Right kidney (tissue), 1 donor: ENCODE results near the gene LY6G5B.

Experiments
- DNase-seq: peaks from one replicate; pipeline ENCODE4 v3.0.0-alpha.2; 2016

Gene LY6G5B

DNA sequence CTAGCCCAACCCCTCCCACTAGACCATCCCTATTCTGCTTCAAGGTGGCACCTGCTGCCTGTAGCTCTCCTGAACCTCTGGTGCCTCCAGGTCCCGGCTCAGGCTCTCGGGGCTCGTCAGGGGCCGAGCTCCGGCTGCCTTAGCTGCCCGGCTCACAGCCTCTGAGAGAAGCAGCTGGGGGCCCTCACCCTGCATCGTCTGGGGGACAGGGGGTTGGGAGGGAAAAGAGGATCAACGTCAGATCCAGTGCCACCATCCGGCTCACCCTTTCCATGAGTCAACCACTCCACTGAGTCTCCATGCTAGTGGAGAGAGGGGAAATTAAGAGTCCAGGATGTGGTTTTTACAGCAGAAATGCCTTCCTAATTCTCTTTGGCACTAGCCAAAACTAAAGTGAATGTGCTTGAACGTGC is 30.3 kb upstream of the LY6G5B start:
- no peak for DNase-seq

- no peak for DNase-seq
Measured at GRCh38 chr6:31640612-31641011, 29.2 kb upstream of the LY6G5B start.

GRCh38 chr6:31641370-31641769 is 28.4 kb upstream of the LY6G5B start:
- no peak for DNase-seq

GRCh38 chr6:31642798-31643570 is 26.8 kb upstream of the LY6G5B start:
- DNase-seq = no peak

DNA sequence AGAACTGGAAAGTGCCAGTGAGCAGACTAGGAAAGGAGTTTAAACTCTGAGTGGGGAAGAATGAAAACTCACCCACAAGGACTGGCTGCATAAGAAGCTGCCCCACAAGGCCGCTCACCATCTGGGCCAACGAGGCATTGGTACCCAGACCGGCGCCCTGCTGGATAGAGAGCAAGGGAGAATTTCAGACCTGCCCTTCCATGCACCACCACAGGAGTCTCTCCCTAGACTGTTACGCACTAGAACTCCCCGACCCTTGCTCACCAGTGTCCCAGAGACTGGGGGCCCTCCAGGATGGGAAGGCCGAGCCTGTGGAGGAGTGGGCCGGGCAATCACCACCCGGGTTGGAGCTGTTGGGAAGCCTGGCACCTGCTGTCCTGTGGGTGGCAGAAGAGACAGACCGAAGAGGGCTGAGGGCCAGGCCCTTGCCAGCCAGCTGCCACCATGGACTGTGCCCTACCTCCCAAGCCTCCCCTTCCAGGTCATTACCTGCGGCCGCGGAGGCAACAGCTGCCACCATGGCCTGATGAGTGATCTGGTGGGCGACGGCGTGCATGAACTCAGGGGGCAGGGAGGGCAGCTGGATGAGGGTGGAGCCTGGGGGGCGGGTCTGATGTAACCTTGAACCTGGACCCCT is 25.8 kb upstream of the LY6G5B start:
- no peak for DNase-seq

DNA sequence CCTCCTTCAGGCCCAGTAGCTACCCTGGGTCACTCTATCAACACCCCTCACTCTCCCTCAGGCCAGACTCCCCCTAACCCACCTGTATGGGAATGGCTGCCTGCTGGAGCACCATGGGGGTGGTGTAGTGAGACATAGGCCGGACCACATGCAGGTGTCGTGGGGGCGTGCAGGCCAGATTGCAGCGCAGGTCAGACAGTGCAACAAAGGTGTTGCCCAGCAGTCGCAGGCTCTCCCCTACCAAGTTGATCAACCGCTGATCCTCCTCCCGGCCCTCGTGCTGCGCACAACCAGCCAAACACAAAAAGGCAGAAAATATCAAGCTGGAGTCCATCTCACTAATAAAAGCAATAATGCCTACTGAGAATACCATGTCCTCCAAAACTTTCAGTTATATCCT is 24.5 kb upstream of the LY6G5B start:
- no peak for DNase-seq

- no peak for DNase-seq
Measured at GRCh38 chr6:31651602-31652191, 18.1 kb upstream of the LY6G5B start.

GRCh38 chr6:31652925-31653724 is 16.7 kb upstream of the LY6G5B start:
- DNase-seq = no peak

DNA sequence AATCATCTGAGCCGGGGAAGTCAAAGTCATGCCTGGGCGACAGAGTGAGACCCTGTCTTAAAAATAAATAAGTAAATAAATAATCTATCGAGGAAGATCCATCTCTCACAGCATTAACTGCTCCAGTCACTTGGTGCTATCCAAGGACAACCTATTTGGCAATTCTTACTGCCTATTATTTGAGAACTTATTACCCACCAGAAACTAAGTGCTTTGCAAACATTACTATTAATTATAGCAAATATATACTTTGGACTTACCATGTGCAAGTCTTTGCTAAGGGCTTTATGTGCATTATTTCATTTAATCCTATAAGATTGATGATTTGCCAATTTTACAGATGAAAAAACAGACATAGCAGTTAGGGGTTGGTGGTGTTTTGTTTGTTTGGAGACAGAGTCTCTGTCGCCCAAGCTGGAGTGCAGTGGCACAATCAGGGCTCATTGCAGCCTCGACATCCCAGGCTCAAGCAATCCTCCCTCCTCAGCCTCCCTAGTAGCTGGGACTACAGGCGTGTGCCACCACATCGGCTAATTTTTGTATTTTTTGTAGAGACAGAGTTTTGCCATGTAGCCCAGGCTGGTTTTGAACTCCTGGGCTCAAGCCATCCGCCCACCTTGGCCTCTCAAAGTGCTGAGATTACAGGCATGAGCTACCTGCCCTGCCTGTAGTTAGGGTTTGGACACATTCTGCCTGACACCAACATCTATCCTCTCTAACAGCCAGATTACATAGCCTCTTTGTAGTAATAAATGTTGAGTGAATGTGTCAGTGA is 15.0 kb upstream of the LY6G5B start:
- DNase-seq = no peak

DNA sequence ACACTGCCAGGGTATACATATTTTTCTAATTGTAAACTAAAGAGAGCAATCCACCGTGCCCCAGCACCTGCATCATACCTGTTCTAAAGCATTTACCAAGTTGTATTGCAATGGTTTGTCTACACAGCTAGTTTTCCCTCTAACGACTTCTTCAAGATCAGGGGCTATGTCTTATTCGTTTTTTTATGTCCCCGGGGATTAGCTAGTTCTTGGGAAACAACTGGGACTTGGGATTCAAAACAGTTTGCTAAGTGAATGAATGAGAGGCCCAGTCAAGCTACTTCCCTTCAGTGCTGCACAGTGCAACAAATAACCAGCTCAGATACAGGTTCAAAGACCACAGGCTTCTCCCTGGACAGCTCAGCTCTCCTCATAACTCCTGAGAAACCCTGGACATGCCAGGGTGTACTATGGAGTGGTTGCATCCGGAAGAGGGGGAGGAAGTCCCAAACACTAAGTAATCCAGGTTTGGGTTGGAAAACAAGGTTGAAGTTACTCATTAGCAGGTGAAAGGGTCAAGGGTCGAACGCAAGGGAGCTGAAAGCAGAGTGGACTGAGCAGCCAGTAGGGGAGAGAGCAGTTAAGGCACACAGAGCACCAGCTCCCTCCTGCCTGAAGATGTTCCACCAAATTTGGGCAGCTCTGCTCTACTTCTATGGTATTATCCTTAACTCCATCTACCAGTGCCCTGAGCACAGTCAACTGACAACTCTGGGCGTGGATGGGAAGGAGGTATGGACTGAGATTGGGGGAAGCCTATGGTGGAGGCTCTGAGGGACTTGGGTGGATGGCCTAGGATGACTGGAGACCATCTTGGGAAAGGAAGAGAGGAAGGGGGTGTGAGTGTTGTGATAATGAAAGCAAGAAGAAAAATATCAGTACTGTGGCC is 14.2 kb upstream of the LY6G5B start, which contains the start of gene APOM:
Gene APOM (plus strand): TSS at position 546 of the 889 bp plus-strand sequence. CDS start 73 bp downstream, at position 619.
- no peak for DNase-seq

DNA sequence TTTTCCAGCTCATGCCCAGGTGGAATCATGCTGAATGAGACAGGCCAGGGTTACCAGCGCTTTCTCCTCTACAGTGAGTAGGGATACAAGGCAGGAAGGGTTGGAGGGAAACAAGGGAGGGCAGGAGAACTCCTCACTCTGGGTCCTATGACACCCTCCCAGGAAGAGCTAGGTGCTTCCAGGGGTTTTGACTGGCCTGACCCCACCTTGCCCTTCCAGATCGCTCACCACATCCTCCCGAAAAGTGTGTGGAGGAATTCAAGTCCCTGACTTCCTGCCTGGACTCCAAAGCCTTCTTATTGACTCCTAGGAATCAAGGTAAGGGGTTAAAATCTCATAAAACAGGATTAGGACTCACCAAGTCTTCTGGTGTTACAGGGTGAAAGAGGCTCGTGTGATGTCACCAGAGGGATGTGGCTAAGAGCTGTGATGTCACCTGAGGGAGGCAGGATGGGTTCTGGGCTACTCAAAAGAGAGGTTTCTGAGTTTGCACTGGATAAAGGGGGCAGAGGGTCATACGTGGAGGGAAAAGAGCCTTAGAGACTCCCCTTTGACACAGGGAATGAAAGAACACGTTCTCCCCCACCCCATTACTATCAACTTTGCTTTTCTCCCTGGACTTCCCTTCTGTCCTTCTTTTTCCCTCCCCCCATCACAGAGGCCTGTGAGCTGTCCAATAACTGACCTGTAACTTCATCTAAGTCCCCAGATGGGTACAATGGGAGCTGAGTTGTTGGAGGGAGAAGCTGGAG is 12.2 kb upstream of the LY6G5B start:
- no peak for DNase-seq

DNA sequence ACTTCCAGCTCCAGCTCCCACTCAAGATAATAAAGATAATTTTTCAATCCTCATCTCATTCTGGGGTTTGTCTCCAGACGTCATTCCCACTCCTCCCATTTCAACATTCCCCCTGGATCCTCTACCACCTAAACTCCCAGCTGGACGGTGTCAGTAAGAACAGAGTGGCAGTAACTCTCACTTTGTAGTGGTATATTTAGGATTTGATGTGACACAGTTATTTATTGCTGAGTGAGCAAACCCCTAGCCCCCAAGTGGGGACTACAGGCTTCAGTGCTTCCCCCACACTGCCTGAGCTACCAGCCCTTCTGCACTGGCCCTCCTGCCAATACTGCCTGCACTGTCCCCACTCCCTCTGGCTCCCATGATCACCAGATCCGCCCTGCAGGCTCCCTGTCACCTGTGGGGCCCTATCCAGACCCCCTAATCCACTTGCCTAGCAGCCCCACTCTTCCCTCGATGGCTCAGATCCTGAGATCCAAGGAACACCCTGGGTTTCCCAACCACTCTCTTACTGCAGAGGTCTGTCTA is 11.6 kb upstream of the LY6G5B start:
- DNase-seq = no peak

DNA sequence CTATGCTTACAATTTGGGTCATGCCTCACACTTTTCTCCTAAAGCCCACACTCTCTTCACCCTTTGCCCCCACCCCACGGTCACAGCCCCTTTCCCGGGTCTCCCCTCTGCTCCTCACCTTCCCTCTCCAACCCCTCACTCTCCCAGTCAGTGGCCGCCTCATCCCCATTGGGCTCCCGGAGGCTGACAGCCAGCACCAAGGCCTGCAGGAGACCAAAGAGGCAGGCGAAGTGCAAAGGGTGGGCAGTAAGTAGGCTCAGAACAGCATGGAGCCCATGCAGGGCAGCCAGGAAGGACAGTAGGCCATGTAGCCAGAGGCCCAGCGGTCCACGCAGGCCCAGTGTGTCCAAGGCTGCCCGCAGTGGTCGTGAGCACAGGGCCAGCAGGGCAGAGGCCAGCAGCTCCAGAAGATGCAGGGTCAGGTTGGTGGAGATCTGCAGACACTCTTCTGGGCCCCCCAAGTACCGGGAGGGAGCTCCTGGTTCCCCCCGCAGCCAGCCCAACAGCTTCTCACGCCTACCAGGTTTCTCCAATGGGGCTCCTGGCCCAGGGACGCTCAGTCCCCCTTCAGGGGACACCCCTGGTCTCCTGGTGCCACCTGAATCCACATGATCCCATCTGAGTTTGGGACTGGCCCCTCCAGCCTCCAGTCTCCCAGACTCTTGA is 10.7 kb upstream of the LY6G5B start:
- no peak for DNase-seq

DNA sequence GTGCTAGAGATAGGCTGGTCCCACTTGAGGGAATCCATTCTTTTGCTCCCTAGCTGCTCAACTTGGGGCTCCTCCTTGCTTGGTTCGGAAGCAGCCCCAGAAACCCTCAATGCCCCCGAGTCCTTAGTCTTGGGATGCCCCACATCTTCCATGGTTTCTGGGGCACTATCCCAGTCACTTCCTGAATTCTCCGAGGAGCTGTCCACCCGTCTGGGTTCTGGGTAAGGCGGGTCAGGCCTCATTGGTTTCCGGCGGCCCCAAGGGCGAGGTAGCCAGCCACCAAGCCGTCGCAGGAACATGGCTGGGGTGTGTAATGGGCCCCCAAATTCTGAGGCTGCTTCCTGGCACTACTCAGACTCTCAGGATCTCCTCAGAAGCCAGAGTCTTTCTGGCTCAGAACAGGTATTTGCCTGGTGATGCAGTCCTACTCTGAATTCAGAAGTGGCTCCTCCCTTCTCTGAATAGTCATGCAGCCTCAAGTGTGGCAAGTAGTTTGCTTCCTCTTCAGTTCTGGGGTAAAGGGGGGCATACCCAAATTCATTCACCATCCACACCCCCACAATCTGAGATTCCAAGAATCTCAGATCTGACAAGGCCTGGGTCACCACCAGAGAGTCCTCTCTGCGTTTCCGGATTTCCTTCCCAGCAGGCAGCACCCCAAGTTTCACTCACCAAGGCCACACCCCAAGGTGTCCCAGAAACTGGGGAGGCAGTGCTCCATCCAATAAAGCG is 10.0 kb upstream of the LY6G5B start:
- peak; percentile 28 for DNase-seq

- peak; percentile 82 for DNase-seq
Measured at GRCh38 chr6:31660381-31661261, 9.2 kb upstream of the LY6G5B start, which contains the start of gene C6orf47. C6orf47 (minus strand) TSS chr6:31660778; CDS start chr6:31659947, 831 bp downstream.

GRCh38 chr6:31661262-31662123 is 8.3 kb upstream of the LY6G5B start:
- no peak for DNase-seq
